Left ventricle myocardium inferior (tissue), 1 donor: ENCODE data around the gene NRG2. TPM values are rescaled to one million over a fixed set of nuclear protein-coding genes. Genes with fewer than 3 reads are reported as not detected.

Experiments used
- DNase-seq: peaks from one replicate; pipeline ENCODE4 v3.0.0-alpha.2; 2020
- H3K27ac ChIP-seq: fragments of 200-600 bp; replicated peaks from 2 replicates; pipeline ENCODE4 v1.8.0; 2021
- H3K27me3 ChIP-seq: fragments of 200-600 bp; 2 replicates; pipeline ENCODE4 v1.8.0; 2021; ENCODE audit warnings: low read depth
- H3K36me3 ChIP-seq: fragments of 200-600 bp; 2 replicates; pipeline ENCODE4 v1.8.0; 2021
- H3K4me1 ChIP-seq: fragments of 200-600 bp; 2 replicates; pipeline ENCODE4 v1.8.0; 2021
- H3K4me3 ChIP-seq: fragments of 200-600 bp; 2 replicates; pipeline ENCODE4 v1.8.0; 2021; ENCODE audit warnings: mild to moderate bottlenecking, moderate library complexity
- H3K9me3 ChIP-seq: fragments of 200-600 bp; replicated peaks from 2 replicates; pipeline ENCODE4 v1.8.0; 2021
- intact Hi-C: fragments of 100-400 bp; cut with micrococcal nuclease; formaldehyde crosslinking; loops from one replicate; pipeline ENCODE4 v1.11.0; 2022
- total RNA-seq: library from RNA; stranded (reverse); fragmentation: NEBNext Ultra II Directional; extraction: Animal tissue kit (Norgen Biotek cat#: 25700); gene quantifications from one replicate; pipeline ENCODE4 v1.2.1, GENCODE V29; 2021
- TF ChIP-seq, protein P1 (sequence below): fragments of 200-600 bp; IDR thresholded peaks from 2 replicates; pipeline ENCODE4 v1.8.0; 2021; ENCODE audit warnings: antibody characterized with exemption, mild to moderate bottlenecking, borderline replicate concordance
- donor health status: DM: no; HTN: yes; CAD: no; lungs with severe emphysema.

Gene NRG2
- total RNA-seq, 1 donor from 2014 or later = 3.1 TPM

DNA sequence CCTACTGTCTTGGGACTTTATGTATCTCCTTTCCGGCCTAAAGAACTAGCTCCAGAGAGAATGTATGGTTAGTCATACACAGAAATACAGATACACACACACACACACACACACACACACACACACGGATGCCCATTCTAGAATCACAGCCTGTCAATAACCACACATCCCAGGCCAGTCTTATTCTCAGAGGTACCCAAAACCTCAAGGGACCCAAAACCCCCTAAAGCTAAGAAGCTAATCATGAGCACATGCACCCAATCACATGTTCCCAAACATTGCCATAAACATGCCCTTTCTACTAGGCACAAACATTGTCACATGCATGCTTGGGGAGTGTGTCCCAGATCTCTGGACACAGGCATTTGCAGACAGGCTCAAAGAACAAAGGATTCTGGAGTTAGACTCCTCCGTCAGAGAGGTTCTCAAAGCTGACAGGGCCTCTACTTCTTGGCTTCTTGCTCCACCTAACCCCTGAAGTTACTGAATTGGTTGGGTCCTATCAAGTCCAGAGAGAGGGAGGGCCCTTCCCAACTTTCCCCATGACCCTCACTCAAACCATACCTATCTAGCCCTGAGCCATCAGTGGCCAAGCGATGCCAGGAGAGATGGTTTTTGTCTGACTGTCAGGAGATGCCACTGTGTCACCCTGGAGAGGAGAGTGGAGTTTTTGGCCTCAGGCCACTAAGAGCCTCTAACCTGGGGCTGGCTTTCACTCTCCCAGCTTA, 78.7 kb downstream of the NRG2 start:
- Histone ChIP-seq H3K4me1 (peaks cover 48% of the 10 kb centered on the region), H3K4me3 (no peak overlapping the region), H3K27me3 (no peaks in the 10 kb centered on the region), H3K27ac (no peak overlapping the region), H3K36me3 (no peaks in the 10 kb centered on the region), H3K9me3 (no peaks in the 10 kb centered on the region)
- no peak for DNase-seq
- intact Hi-C loops = no loop called here
- TF ChIP-seq, protein P1, sequence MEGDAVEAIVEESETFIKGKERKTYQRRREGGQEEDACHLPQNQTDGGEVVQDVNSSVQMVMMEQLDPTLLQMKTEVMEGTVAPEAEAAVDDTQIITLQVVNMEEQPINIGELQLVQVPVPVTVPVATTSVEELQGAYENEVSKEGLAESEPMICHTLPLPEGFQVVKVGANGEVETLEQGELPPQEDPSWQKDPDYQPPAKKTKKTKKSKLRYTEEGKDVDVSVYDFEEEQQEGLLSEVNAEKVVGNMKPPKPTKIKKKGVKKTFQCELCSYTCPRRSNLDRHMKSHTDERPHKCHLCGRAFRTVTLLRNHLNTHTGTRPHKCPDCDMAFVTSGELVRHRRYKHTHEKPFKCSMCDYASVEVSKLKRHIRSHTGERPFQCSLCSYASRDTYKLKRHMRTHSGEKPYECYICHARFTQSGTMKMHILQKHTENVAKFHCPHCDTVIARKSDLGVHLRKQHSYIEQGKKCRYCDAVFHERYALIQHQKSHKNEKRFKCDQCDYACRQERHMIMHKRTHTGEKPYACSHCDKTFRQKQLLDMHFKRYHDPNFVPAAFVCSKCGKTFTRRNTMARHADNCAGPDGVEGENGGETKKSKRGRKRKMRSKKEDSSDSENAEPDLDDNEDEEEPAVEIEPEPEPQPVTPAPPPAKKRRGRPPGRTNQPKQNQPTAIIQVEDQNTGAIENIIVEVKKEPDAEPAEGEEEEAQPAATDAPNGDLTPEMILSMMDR = no peak

DNA sequence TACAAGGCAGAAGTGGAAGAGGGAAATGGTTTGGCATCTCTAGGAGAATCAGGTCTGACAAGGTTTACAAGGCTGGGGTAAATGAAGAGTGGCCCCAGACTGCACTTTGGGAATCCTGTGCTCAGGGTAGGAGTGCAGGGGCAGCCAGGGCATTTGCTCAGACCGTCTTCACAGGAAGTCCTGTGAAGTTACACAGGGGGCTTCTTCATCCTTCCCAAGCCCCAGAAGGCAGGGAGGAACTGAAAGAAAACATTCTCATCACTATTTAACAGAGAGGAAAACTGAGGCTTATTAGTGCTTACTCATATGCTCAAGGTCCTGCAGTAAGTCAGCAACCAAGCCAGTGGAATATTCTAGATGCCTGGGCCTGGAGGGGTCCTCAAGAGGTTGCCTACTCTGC, 80.7 kb downstream of the NRG2 start:
- Histone ChIP-seq H3K27ac (no peak overlapping the region), H3K4me3 (no peak overlapping the region), H3K9me3 (no peaks in the 10 kb centered on the region), H3K27me3 (no peaks in the 10 kb centered on the region), H3K36me3 (no peaks in the 10 kb centered on the region), H3K4me1 (peaks cover 35% of the 10 kb centered on the region)
- TF ChIP-seq, protein P1 = no peak
- intact Hi-C loops = no loop called here
- DNase-seq = no peak

DNA sequence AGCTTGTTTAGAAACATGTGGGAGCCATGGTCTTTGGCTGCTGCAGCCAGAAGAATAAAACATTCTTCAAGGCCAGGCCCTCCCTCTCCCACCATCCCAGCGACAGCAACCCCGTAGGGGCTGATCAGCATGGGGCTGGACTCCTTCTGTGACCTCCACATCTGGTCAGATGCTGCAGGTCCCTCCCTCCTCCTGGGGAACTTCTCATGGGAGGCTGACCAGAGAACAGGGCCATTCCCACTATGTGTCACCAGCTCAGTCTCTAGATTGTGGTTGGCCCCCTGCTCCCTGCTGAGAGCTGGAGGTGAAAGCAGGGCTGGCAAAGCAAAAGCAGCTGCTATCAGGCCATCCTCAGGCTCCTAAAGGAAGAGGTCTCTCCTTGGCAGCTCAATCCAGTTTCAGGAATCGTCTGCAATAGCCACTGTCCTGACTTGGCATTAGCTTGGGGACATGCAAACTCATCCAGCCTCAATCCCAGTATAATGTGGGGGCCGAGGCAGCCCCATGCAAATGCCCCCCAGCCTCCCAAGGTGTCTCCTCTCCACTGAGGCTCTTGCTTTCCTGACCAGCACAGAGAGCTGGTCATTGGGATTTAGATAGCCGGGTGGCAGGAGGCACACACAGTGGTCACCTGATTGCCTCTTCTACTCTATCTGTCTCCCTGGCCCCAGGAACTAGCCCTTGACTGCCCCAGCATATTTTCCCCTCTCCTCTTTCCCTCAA, 81.5 kb downstream of the NRG2 start:
- DNase-seq = no peak
- Histone ChIP-seq H3K27ac (no peak overlapping the region), H3K4me3 (no peak overlapping the region), H3K27me3 (no peaks in the 10 kb centered on the region), H3K36me3 (no peaks in the 10 kb centered on the region), H3K9me3 (no peaks in the 10 kb centered on the region), H3K4me1 (peaks cover 35% of the 10 kb centered on the region)
- intact Hi-C loops = no loop called here
- TF ChIP-seq, protein P1 = no peak

DNA sequence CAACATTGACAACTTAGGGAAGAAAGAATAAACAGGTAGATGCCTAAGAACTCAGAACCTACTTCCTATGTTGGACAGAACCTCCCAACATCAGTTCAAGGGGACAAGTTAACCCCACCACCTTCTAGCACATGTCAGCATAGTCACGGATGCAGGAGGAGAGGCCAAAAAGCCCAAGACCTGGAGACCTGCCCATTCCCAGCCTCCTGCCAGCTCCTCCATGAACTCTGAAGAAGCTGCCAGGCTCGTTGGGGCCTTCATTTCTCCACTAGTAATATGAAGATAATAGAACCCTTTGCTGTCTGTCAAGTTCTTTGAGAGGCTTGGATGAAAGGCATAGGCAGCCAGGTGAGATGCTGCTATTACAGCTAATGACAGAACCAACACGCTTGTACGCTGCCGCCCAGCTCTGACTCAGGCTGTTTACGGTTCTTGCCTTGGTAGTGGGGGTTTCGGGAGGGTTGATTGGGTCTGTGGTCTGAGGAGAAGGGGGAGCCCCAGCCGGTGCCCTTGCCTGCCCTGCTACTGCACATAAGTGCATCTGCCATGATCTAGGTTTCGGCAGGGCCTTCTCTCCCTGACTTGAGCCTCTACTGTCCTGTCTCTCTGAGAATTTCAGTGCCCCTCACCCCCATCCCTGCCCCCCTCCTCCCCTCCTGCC, 82.2 kb downstream of the NRG2 start:
- TF ChIP-seq, protein P1 = no peak
- intact Hi-C loops = no loop called here
- H3K9me3 ChIP-seq = no peaks in the 10 kb centered on the region
- DNase-seq = no peak
- no peak overlapping the region for H3K4me3 ChIP-seq
- H3K36me3 ChIP-seq = no peaks in the 10 kb centered on the region
- H3K27me3 ChIP-seq = no peaks in the 10 kb centered on the region
- H3K27ac ChIP-seq = no peak overlapping the region
- H3K4me1 ChIP-seq = peaks cover 35% of the 10 kb centered on the region

DNA sequence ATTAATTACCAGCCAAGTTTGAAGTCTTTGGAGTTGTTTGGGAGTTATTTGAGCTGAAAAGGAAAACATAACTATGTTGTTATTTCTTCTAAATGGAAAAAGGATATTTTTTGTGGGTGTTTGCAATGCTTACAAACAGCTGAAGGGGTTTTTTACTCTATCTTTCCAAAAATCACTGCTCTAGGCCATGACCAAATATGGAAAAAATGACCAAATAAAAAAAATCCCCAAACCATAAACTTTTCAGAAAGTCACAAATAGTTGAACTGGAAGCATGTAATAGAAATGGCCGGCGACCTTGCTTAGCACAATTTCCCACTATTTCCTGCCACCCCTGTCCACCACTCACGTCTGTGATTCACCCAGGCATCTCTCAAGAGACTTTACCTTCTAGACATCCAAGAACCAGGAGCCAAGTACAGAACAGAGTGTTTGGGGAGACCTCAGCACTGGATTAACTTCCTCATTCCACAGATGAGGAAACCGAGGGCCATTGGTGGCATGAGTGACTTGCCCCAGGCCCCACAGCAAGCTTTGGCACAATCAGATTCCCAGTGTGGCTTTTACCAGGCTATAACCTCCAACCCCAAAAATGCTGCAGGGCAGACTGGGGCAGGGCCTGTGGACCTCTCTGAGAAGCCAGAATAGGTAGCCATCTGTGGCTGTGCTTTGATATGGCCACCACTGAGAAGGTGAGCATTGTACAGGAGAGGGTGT, 84.5 kb downstream of the NRG2 start:
- TF ChIP-seq, protein P1 = no peak
- Histone ChIP-seq H3K4me3 (no peak overlapping the region), H3K27me3 (no peaks in the 10 kb centered on the region), H3K9me3 (no peaks in the 10 kb centered on the region), H3K36me3 (no peaks in the 10 kb centered on the region), H3K4me1 (peaks cover 31% of the 10 kb centered on the region), H3K27ac (no peak overlapping the region)
- no peak for DNase-seq
- intact Hi-C loops = no loop called here
